HepG2 (cell line): ENCODE measurements around the gene PTGES3. TPM values are rescaled to one million over a fixed set of nuclear protein-coding genes. Genes with fewer than 3 reads are reported as not detected.
A peak's percentile ranks its signal among the peaks of the same experiment; 100 is the strongest.

Experiments
- ATM ChIP-seq: fragments of 450-650 bp; IDR thresholded peaks from 2 replicates; pipeline ENCODE4 v1.7.1; 2017; ENCODE audit warnings: mild to moderate bottlenecking, borderline replicate concordance
- DNMT3B ChIP-seq: conservative IDR thresholded peaks from 2 replicates; pipeline ENCODE4 v1.6.1; 2016; ENCODE audit warnings: missing biosample characterization, control low read depth
- GATAD1 ChIP-seq: IDR thresholded peaks from 2 replicates; pipeline ENCODE4 v1.6.1; 2016; ENCODE audit warnings: missing genetic modification reagents, missing compliant biosample characterization
- IKZF1 ChIP-seq: fragments of 450-650 bp; IDR thresholded peaks from 2 replicates; pipeline ENCODE4 v1.7.1; 2016
- KAT8 ChIP-seq: IDR thresholded peaks from 2 replicates; pipeline ENCODE4 v1.6.1; 2016; ENCODE audit warnings: missing genetic modification reagents, missing compliant biosample characterization
- NR2F6 ChIP-seq, 2 experiments: IDR thresholded peaks; 2 replicates each; pipeline ENCODE4 v1.6.1; 2016; ENCODE audit warnings: antibody characterized with exemption in 1 of 2, mild to moderate bottlenecking in 1 of 2
- PCBP1 ChIP-seq: fragments of 200-400 bp; formaldehyde crosslinking; IDR thresholded peaks from 2 replicates; pipeline ENCODE4 v1.6.1; 2017; ENCODE audit warnings: mild to moderate bottlenecking, low read depth, low read length, borderline replicate concordance
- RARA ChIP-seq: IDR thresholded peaks from 2 replicates; pipeline ENCODE4 v1.6.1; 2016; ENCODE audit warnings: missing genetic modification reagents, missing compliant biosample characterization
- TRIM24 ChIP-seq: sonication (generic); formaldehyde crosslinking; IDR thresholded peaks from 2 replicates; pipeline ENCODE4 v1.8.0; 2022; ENCODE audit warnings: mild to moderate bottlenecking, missing genetic modification reagents
- ZFP82 ChIP-seq: sonication (generic); formaldehyde crosslinking; IDR thresholded peaks from 2 replicates; pipeline ENCODE4 v1.5.1; 2020; ENCODE audit warnings: mild to moderate bottlenecking, missing genetic modification reagents, borderline replicate concordance
- ZNF292 ChIP-seq: sonication (generic); formaldehyde crosslinking; IDR thresholded peaks from 2 replicates; pipeline ENCODE4 v1.8.1; 2022; ENCODE audit warnings: mild to moderate bottlenecking, low read depth, missing genetic modification reagents, borderline replicate concordance
- ZNF34 ChIP-seq: sonication (generic); formaldehyde crosslinking; IDR thresholded peaks from 2 replicates; pipeline ENCODE4 v1.4.0; 2020; ENCODE audit warnings: mild to moderate bottlenecking, missing genetic modification reagents, borderline replicate concordance
- ZNF496 ChIP-seq: sonication (generic); formaldehyde crosslinking; IDR thresholded peaks from 2 replicates; pipeline ENCODE4 v1.8.1; 2023; ENCODE audit warnings: mild to moderate bottlenecking, moderate library complexity, missing genetic modification reagents; ENCODE audit not compliant: insufficient replicate concordance
- ZNF547 ChIP-seq: sonication (generic); formaldehyde crosslinking; IDR thresholded peaks from 2 replicates; pipeline ENCODE4 v1.5.1; 2020; ENCODE audit warnings: mild to moderate bottlenecking, missing genetic modification reagents
- ZNF615 ChIP-seq: sonication (generic); formaldehyde crosslinking; IDR thresholded peaks from 2 replicates; pipeline ENCODE4 v1.5.0; 2020; ENCODE audit warnings: mild to moderate bottlenecking, missing genetic modification reagents, borderline replicate concordance
- polyA plus RNA-seq, 8 experiments: library from polyadenylated mRNA; depleted of rRNA in 3 of 8; stranded (reverse) in 7 of 8; unstranded in 1 of 8; fragments of >200 nt; fragmentation: Illumina TruSeq in 4 of 8; extraction: Trizol in 4 of 8; gene quantifications; 2 replicates each; pipeline versions ENCODE4 v1.2.1 to v1.2.3, GENCODE V29; 2011 to 2016; ENCODE audit warnings: low read depth in 4 of 8, missing spikeins in 1 of 8, mixed read lengths in 1 of 8; ENCODE audit not compliant: insufficient read depth in 1 of 8
- total RNA-seq, 5 experiments: library from RNA; depleted of rRNA; stranded (reverse); fragments of >200 nt; fragmentation: Illumina TruSeq; extraction: Trizol; gene quantifications; 2 replicates each; pipeline ENCODE4 v1.2.3, GENCODE V29; 2016; ENCODE audit warnings: low read depth in 1 of 5
- TF ChIP-seq, protein P1 (sequence below): sonication (generic); formaldehyde crosslinking; IDR thresholded peaks from 2 replicates; pipeline ENCODE4 v1.5.0; 2020; ENCODE audit warnings: mild to moderate bottlenecking, missing genetic modification reagents
- TF ChIP-seq, protein P2 (sequence below): sonication (generic); formaldehyde crosslinking; IDR thresholded peaks from 2 replicates; pipeline ENCODE4 v1.4.0; 2020; ENCODE audit warnings: missing genetic modification reagents
- TF ChIP-seq, protein P3 (sequence below): sonication (generic); formaldehyde crosslinking; IDR thresholded peaks from 2 replicates; pipeline ENCODE4 v1.8.1; 2023; ENCODE audit warnings: mild to moderate bottlenecking, moderate library complexity, missing genetic modification reagents
- TF ChIP-seq, protein P4 (sequence below): sonication (generic); formaldehyde crosslinking; IDR thresholded peaks from 2 replicates; pipeline ENCODE4 v1.5.1; 2020; ENCODE audit warnings: mild to moderate bottlenecking, missing genetic modification reagents, borderline replicate concordance

The PTGES3 gene
- total and polyA plus RNA-seq, 2 of the 13 experiments (the other 11 are each of a cell fraction or from before 2014, with no cell fraction given) = 54.4 to 159 TPM

- TF ChIP-seq, protein P1, sequence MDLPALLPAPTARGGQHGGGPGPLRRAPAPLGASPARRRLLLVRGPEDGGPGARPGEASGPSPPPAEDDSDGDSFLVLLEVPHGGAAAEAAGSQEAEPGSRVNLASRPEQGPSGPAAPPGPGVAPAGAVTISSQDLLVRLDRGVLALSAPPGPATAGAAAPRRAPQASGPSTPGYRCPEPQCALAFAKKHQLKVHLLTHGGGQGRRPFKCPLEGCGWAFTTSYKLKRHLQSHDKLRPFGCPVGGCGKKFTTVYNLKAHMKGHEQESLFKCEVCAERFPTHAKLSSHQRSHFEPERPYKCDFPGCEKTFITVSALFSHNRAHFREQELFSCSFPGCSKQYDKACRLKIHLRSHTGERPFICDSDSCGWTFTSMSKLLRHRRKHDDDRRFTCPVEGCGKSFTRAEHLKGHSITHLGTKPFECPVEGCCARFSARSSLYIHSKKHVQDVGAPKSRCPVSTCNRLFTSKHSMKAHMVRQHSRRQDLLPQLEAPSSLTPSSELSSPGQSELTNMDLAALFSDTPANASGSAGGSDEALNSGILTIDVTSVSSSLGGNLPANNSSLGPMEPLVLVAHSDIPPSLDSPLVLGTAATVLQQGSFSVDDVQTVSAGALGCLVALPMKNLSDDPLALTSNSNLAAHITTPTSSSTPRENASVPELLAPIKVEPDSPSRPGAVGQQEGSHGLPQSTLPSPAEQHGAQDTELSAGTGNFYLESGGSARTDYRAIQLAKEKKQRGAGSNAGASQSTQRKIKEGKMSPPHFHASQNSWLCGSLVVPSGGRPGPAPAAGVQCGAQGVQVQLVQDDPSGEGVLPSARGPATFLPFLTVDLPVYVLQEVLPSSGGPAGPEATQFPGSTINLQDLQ (CRISPR knock-in tag) = no peak
- TF ChIP-seq, protein P2, sequence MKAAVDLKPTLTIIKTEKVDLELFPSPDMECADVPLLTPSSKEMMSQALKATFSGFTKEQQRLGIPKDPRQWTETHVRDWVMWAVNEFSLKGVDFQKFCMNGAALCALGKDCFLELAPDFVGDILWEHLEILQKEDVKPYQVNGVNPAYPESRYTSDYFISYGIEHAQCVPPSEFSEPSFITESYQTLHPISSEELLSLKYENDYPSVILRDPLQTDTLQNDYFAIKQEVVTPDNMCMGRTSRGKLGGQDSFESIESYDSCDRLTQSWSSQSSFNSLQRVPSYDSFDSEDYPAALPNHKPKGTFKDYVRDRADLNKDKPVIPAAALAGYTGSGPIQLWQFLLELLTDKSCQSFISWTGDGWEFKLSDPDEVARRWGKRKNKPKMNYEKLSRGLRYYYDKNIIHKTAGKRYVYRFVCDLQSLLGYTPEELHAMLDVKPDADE (CRISPR knock-in tag) = no peak
- TF ChIP-seq IKZF1 (no peak), ZNF496 (no peak), ZFP82 (CRISPR knock-in tag) (peak; percentile 82; the same call in 1 of the 2 replicates), RARA (CRISPR knock-in tag) (no peak), ZNF34 (CRISPR knock-in tag) (no peak), ZNF615 (CRISPR knock-in tag) (no peak), PCBP1 (no peak), TRIM24 (CRISPR knock-in tag) (no peak), ZNF547 (CRISPR knock-in tag) (no peak; the same call in 1 of the 2 replicates), NR2F6 (IDR thresholded peaks at IDR 0.05) (no peak), NR2F6 (CRISPR knock-in tag; IDR thresholded peaks at IDR 0.05) (peak; percentile 26; the same call in 1 of the 2 replicates), DNMT3B (CRISPR knock-in tag) (peak; percentile 77; the same call in 1 of the 2 replicates), KAT8 (CRISPR knock-in tag) (peak; percentile 81), ZNF292 (CRISPR knock-in tag) (no peak), ATM (no peak), GATAD1 (CRISPR knock-in tag) (peak; percentile 77)
- TF ChIP-seq, protein P3, sequence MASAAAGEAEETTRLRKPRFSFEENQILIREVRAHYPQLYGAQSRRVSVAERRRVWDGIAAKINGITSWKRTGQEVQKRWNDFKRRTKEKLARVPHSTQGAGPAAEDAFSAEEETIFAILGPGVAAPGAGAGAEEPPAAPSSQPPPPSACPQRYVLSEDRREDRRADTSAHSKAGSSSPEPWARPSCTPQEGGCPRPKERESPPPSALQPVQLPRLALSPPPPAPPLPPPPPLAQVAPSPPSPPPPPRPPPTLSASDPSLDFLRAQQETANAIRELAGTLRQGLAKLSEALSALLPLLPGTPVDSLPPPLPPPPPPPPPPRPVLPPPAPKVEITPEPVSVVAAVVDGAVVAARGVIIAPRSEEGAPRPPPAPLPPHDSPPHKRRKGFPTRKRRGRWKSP (CRISPR knock-in tag) = no peak
- TF ChIP-seq, protein P4, sequence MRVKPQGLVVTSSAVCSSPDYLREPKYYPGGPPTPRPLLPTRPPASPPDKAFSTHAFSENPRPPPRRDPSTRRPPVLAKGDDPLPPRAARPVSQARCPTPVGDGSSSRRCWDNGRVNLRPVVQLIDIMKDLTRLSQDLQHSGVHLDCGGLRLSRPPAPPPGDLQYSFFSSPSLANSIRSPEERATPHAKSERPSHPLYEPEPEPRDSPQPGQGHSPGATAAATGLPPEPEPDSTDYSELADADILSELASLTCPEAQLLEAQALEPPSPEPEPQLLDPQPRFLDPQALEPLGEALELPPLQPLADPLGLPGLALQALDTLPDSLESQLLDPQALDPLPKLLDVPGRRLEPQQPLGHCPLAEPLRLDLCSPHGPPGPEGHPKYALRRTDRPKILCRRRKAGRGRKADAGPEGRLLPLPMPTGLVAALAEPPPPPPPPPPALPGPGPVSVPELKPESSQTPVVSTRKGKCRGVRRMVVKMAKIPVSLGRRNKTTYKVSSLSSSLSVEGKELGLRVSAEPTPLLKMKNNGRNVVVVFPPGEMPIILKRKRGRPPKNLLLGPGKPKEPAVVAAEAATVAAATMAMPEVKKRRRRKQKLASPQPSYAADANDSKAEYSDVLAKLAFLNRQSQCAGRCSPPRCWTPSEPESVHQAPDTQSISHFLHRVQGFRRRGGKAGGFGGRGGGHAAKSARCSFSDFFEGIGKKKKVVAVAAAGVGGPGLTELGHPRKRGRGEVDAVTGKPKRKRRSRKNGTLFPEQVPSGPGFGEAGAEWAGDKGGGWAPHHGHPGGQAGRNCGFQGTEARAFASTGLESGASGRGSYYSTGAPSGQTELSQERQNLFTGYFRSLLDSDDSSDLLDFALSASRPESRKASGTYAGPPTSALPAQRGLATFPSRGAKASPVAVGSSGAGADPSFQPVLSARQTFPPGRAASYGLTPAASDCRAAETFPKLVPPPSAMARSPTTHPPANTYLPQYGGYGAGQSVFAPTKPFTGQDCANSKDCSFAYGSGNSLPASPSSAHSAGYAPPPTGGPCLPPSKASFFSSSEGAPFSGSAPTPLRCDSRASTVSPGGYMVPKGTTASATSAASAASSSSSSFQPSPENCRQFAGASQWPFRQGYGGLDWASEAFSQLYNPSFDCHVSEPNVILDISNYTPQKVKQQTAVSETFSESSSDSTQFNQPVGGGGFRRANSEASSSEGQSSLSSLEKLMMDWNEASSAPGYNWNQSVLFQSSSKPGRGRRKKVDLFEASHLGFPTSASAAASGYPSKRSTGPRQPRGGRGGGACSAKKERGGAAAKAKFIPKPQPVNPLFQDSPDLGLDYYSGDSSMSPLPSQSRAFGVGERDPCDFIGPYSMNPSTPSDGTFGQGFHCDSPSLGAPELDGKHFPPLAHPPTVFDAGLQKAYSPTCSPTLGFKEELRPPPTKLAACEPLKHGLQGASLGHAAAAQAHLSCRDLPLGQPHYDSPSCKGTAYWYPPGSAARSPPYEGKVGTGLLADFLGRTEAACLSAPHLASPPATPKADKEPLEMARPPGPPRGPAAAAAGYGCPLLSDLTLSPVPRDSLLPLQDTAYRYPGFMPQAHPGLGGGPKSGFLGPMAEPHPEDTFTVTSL (CRISPR knock-in tag) = peak; percentile 49; the same call in 1 of the 2 replicates
Measured at GRCh38 chr12:56645717-56646446, 42.2 kb downstream of the PTGES3 start, which contains the start of gene ATP5F1B (continued).
